ENCODE data around the gene FBXO22. TPM values are rescaled to one million over a fixed set of nuclear protein-coding genes. Genes with fewer than 3 reads are reported as not detected.

The FBXO22 gene
- total and polyA plus RNA-seq, 10 of the 15 experiments (the other 5 are each of a cell fraction or from before 2014, with no cell fraction given): 15.2 to 110 (median 42.8) TPM

DNA sequence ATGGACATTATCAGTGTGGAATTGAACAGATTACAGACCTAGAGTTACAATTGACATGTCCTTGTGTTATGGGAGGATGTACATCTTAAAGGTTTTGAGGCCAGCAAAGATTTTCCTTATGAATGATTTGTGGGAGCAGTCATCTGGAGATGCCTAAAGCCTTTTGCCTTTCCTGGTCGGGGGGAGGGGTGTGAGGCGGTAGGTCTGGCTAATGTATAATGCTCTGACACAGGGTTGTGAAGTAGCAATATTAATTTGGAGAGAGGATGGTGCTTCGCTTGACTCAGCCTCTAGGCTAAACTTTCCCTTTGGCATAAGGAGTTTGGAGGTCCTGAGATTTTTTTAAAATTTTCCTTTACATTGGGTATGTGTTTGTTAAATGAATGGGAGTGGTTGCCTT is 23.3 kb downstream of the FBXO22 start:
- no TSS peak for BruUV-seq (replicated peaks)
- Histone ChIP-seq H3K27ac (ENCODE audit: control insufficient read depth, insufficient read depth) (no peak overlapping the region), H3K79me2 (ENCODE audit: control insufficient read depth, insufficient read depth, low read length) (peaks cover 9% of the 10 kb centered on the region), H4K20me1 (ENCODE audit: control insufficient read depth, insufficient read depth) (no peaks in the 10 kb centered on the region), H3K9ac (ENCODE audit: control insufficient read depth, insufficient read depth, low read length) (no peak overlapping the region), H3K9me3 (replicated peaks; ENCODE audit: control insufficient read depth, insufficient read depth, low read length) (no peaks in the 10 kb centered on the region), H2AFZ (ENCODE audit: control insufficient read depth, low read depth, low read length) (no peak overlapping the region), H3K27me3 (replicated peaks in 1 of 2; ENCODE audit: control insufficient read depth in 2 of 2, insufficient read depth in 2 of 2, low read length in 1 of 2) (no peaks in the 10 kb centered on the region), H3K4me2 (ENCODE audit: control insufficient read depth, insufficient read depth) (no peak overlapping the region), H3K4me1 (ENCODE audit: control insufficient read depth, insufficient read depth, low read length) (peaks cover 7% of the 10 kb centered on the region), H3K4me3 (no peak overlapping the region), H3K36me3 (ENCODE audit: control insufficient read depth in 2 of 2, insufficient read depth in 2 of 2, low read length in 1 of 2) (peaks cover 9 to 10% of the 10 kb centered on the region in 2 experiments)
- ATAC-seq (no peak), DNase-seq (ENCODE audit: low read depth, low spot score) (no peak), FAIRE-seq (no peak)
- ChIA-PET RAD21 (ENCODE audit: unreplicated experiment) (no interaction called here), SMC1A (ENCODE audit: uncharacterized antibody, unreplicated experiment) (interaction anchor here (0.7 to 1.4 kb wide), 2 partner anchors 18 to 131 kb away, joined by 3 to 4 read pairs; no protein-coding TSS in a partner anchor), POLR2A (interaction anchor here (0.6 kb wide), 1 partner anchor 363 kb away, joined by 3 read pairs; no protein-coding TSS in a partner anchor), CTCF (interaction anchor here (0.6 to 1.5 kb wide), 2 partner anchors 28 to 65 kb away, joined by 3 read pairs; no protein-coding TSS in a partner anchor)
- WGBS (ENCODE audit: insufficient coverage, insufficient replicate concordance, low lambda C conversion rate, missing lambda C conversion rate): 93% methylated on average over 3 of the region's 3 CpGs
- intact Hi-C loops (cut with micrococcal nuclease; ENCODE audit: unreplicated experiment): loop anchor here (5.0 kb wide), 1 partner anchor 115 kb away; no protein-coding TSS in a partner anchor
- in situ Hi-C loops (cut with MboI): no loop called here
- TF ChIP-seq TCF3 (IDR thresholded peaks at IDR 0.05; ENCODE audit: borderline replicate concordance, insufficient read depth, low read depth, low read length) (no peak), CBX5 (IDR thresholded peaks at IDR 0.05; ENCODE audit: low read depth) (no peak), NBN (IDR thresholded peaks at IDR 0.05) (no peak), GATAD2B (conservative IDR thresholded peaks at IDR 0.05; ENCODE audit: low read depth) (no peak), POLR2AphosphoS2 (IDR thresholded peaks at IDR 0.05; ENCODE audit: low read depth, low read length) (no peak), NR2C2 (IDR thresholded peaks at IDR 0.05; ENCODE audit: borderline replicate concordance, control insufficient read depth, insufficient read length, low read depth) (no peak), RBBP5 (conservative IDR thresholded peaks at IDR 0.05) (no peak), NFYB (IDR thresholded peaks at IDR 0.05; ENCODE audit: insufficient read depth, low read depth, low read length) (no peak), TAF1 (IDR thresholded peaks at IDR 0.05; ENCODE audit: borderline replicate concordance, low read depth, low read length) (no peak)
- TF ChIP-seq, protein P1, sequence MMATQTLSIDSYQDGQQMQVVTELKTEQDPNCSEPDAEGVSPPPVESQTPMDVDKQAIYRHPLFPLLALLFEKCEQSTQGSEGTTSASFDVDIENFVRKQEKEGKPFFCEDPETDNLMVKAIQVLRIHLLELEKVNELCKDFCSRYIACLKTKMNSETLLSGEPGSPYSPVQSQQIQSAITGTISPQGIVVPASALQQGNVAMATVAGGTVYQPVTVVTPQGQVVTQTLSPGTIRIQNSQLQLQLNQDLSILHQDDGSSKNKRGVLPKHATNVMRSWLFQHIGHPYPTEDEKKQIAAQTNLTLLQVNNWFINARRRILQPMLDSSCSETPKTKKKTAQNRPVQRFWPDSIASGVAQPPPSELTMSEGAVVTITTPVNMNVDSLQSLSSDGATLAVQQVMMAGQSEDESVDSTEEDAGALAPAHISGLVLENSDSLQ (IDR thresholded peaks at IDR 0.05): no peak
- TF ChIP-seq, protein P2, sequence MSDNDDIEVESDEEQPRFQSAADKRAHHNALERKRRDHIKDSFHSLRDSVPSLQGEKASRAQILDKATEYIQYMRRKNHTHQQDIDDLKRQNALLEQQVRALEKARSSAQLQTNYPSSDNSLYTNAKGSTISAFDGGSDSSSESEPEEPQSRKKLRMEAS (IDR thresholded peaks at IDR 0.05; ENCODE audit: low read depth, low read length): no peak
- TF ChIP-seq, protein P3, sequence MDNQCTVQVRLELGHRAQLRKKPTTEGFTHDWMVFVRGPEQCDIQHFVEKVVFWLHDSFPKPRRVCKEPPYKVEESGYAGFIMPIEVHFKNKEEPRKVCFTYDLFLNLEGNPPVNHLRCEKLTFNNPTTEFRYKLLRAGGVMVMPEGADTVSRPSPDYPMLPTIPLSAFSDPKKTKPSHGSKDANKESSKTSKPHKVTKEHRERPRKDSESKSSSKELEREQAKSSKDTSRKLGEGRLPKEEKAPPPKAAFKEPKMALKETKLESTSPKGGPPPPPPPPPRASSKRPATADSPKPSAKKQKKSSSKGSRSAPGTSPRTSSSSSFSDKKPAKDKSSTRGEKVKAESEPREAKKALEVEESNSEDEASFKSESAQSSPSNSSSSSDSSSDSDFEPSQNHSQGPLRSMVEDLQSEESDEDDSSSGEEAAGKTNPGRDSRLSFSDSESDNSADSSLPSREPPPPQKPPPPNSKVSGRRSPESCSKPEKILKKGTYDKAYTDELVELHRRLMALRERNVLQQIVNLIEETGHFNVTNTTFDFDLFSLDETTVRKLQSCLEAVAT (IDR thresholded peaks at IDR 0.05): no peak
- TF ChIP-seq, protein P4, sequence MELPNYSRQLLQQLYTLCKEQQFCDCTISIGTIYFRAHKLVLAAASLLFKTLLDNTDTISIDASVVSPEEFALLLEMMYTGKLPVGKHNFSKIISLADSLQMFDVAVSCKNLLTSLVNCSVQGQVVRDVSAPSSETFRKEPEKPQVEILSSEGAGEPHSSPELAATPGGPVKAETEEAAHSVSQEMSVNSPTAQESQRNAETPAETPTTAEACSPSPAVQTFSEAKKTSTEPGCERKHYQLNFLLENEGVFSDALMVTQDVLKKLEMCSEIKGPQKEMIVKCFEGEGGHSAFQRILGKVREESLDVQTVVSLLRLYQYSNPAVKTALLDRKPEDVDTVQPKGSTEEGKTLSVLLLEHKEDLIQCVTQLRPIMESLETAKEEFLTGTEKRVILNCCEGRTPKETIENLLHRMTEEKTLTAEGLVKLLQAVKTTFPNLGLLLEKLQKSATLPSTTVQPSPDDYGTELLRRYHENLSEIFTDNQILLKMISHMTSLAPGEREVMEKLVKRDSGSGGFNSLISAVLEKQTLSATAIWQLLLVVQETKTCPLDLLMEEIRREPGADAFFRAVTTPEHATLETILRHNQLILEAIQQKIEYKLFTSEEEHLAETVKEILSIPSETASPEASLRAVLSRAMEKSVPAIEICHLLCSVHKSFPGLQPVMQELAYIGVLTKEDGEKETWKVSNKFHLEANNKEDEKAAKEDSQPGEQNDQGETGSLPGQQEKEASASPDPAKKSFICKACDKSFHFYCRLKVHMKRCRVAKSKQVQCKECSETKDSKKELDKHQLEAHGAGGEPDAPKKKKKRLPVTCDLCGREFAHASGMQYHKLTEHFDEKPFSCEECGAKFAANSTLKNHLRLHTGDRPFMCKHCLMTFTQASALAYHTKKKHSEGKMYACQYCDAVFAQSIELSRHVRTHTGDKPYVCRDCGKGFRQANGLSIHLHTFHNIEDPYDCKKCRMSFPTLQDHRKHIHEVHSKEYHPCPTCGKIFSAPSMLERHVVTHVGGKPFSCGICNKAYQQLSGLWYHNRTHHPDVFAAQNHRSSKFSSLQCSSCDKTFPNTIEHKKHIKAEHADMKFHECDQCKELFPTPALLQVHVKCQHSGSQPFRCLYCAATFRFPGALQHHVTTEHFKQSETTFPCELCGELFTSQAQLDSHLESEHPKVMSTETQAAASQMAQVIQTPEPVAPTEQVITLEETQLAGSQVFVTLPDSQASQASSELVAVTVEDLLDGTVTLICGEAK (IDR thresholded peaks at IDR 0.05; ENCODE audit: borderline replicate concordance): no peak
- TF ChIP-seq, protein P5, sequence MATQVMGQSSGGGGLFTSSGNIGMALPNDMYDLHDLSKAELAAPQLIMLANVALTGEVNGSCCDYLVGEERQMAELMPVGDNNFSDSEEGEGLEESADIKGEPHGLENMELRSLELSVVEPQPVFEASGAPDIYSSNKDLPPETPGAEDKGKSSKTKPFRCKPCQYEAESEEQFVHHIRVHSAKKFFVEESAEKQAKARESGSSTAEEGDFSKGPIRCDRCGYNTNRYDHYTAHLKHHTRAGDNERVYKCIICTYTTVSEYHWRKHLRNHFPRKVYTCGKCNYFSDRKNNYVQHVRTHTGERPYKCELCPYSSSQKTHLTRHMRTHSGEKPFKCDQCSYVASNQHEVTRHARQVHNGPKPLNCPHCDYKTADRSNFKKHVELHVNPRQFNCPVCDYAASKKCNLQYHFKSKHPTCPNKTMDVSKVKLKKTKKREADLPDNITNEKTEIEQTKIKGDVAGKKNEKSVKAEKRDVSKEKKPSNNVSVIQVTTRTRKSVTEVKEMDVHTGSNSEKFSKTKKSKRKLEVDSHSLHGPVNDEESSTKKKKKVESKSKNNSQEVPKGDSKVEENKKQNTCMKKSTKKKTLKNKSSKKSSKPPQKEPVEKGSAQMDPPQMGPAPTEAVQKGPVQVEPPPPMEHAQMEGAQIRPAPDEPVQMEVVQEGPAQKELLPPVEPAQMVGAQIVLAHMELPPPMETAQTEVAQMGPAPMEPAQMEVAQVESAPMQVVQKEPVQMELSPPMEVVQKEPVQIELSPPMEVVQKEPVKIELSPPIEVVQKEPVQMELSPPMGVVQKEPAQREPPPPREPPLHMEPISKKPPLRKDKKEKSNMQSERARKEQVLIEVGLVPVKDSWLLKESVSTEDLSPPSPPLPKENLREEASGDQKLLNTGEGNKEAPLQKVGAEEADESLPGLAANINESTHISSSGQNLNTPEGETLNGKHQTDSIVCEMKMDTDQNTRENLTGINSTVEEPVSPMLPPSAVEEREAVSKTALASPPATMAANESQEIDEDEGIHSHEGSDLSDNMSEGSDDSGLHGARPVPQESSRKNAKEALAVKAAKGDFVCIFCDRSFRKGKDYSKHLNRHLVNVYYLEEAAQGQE (IDR thresholded peaks at IDR 0.05; ENCODE audit: low read depth, low read length): no peak
